DND-41 (cell line): ENCODE measurements around the gene DNER.

ENCODE experiments used
- EZH2 ChIP-seq: IDR thresholded peaks from 3 replicates; pipeline ENCODE4 v1.6.1; 2012; ENCODE audit warnings: borderline replicate concordance, low read depth, mild to moderate bottlenecking, moderate library complexity, low read length, inconsistent platforms; ENCODE audit not compliant: severe bottlenecking
- TF ChIP-seq, protein P1 (sequence below): IDR thresholded peaks from 2 replicates; pipeline ENCODE4 v1.5.1; 2012; ENCODE audit warnings: borderline replicate concordance, low read length, moderate library complexity, mild to moderate bottlenecking; ENCODE audit not compliant: poor library complexity, severe bottlenecking; ENCODE audit errors: extremely low read depth

DNA sequence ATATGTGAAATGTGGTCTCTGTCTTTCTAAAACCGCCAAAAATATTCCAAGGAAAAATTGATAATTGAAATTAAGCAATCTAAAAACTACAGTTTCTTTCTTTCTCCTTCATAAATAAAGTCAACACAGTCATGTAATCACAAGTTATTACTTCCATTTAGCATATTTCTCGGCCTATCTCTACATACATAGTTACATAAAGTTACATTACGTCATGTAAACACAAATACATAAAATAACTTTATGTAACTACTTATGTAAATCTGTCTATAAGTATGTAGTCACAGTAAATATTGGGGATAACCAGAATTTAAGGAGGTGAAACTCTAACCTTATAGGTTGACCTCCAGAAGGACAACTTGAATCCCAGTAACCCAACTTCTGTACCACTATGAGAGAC is 394.8 kb downstream of the DNER start:
- TF ChIP-seq, protein P1, sequence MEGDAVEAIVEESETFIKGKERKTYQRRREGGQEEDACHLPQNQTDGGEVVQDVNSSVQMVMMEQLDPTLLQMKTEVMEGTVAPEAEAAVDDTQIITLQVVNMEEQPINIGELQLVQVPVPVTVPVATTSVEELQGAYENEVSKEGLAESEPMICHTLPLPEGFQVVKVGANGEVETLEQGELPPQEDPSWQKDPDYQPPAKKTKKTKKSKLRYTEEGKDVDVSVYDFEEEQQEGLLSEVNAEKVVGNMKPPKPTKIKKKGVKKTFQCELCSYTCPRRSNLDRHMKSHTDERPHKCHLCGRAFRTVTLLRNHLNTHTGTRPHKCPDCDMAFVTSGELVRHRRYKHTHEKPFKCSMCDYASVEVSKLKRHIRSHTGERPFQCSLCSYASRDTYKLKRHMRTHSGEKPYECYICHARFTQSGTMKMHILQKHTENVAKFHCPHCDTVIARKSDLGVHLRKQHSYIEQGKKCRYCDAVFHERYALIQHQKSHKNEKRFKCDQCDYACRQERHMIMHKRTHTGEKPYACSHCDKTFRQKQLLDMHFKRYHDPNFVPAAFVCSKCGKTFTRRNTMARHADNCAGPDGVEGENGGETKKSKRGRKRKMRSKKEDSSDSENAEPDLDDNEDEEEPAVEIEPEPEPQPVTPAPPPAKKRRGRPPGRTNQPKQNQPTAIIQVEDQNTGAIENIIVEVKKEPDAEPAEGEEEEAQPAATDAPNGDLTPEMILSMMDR, result no peak
- no peak for TF ChIP-seq EZH2
